Activated CD8-positive, alpha-beta memory T cell treated with anti-CD3 and anti-CD28 coated beads, Interleukin-2, amount 10 ng/mL, durations not matched to agents 7 days and 5 days (primary cell): ENCODE measurements around the gene CCDC93. TPM values are rescaled to one million over a fixed set of nuclear protein-coding genes. Genes with fewer than 3 reads are reported as not detected.
A peak's percentile ranks its signal among the peaks of the same experiment; 100 is the strongest.

Experiments used
- ATAC-seq: fragments of 150-1000 bp; cut with Tn5 transposase; one replicate; pipeline ENCODE4 v1.10.0; 2021; ENCODE audit warnings: moderate library complexity
- CTCF ChIA-PET: fragments of 350-600 bp; sonication (Branson Sonifier 250); formaldehyde crosslinking; loops from one replicate; lab custom pipeline; 2021; ENCODE audit warnings: antibody characterized with exemption; lab: Charles Lee
- DNase-seq: peaks from one replicate; pipeline ENCODE4 v3.0.0-alpha.2; 2020
- H3K27ac Mint-ChIP-seq: one replicate; pipeline ENCODE4 v1.8.0; 2021; ENCODE audit warnings: mild to moderate bottlenecking, mixed read lengths
- H3K27me3 Mint-ChIP-seq: one replicate; pipeline ENCODE4 v1.8.0; 2021; ENCODE audit warnings: mixed read lengths
- H3K36me3 Mint-ChIP-seq: one replicate; pipeline ENCODE4 v1.8.0; 2021; ENCODE audit warnings: mild to moderate bottlenecking, mixed read lengths
- H3K4me1 Mint-ChIP-seq: one replicate; pipeline ENCODE4 v1.8.0; 2021; ENCODE audit warnings: mixed read lengths
- H3K4me3 Mint-ChIP-seq: one replicate; pipeline ENCODE4 v1.8.0; 2021; ENCODE audit warnings: mild to moderate bottlenecking, moderate library complexity, mixed read lengths
- H3K9me3 Mint-ChIP-seq: one replicate; pipeline ENCODE4 v1.8.0; 2022; ENCODE audit warnings: low read depth, mixed read lengths
- total RNA-seq, 2 experiments: library from RNA; stranded (reverse); gene quantifications; one replicate each; pipeline ENCODE4 v1.2.3, GENCODE V29; 2021

CCDC93 gene
- total RNA-seq, 2 experiments from 2014 or later = 36.9 to 42.0 TPM

DNA sequence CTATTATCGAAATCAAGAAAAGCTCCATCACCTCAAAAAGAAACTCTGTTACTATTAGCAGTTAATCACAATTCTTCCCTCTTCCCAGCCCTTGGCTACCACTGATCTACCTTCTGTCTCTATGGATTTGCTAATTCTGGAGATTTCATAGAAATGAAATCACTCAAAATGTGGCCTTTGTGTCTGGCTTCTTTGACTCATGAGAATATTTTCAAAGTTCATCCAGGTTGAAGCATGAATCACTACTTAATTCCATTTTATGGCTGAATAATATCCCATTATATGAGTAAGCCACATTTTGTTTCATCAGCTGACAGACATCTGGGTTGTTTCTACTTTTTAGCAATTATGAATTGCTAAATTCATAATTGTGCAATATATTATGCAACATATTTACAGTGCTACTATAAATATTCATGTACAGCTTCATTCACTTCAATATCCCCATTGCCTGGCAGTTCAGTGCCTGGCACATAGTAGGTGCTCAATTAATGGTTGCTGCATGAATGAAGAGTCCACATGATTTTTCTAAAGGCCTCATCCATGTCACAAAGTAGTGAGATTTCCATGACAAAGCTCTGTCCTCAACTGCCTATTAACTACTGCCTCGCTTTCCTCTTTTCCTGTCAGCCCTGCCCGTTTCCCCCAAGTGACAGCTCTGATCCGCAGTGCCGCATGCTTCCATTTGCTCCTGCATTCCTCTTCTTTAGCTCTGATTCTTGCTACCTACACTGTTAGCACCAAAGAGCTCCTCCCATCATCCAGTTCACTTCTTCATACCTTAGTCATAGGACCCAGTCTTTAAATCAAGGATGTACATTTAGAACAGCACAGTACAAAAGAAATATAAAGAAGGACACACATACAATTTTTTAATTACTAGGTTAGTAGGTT lies 32.8 kb downstream of the CCDC93 start:
- ATAC-seq (no peak), DNase-seq (no peak)
- CTCF ChIA-PET = interaction anchor here (1.3 kb wide), 1 partner anchor 22 kb away, joined by 4 read pairs; no protein-coding TSS in a partner anchor
- Mint-ChIP-seq H3K27me3 (no peaks in the 10 kb centered on the region), H3K36me3 (peaks cover 27% of the 10 kb centered on the region), H3K27ac (no peak overlapping the region), H3K4me1 (no peaks in the 10 kb centered on the region), H3K9me3 (no peaks in the 10 kb centered on the region), H3K4me3 (no peak overlapping the region)

DNA sequence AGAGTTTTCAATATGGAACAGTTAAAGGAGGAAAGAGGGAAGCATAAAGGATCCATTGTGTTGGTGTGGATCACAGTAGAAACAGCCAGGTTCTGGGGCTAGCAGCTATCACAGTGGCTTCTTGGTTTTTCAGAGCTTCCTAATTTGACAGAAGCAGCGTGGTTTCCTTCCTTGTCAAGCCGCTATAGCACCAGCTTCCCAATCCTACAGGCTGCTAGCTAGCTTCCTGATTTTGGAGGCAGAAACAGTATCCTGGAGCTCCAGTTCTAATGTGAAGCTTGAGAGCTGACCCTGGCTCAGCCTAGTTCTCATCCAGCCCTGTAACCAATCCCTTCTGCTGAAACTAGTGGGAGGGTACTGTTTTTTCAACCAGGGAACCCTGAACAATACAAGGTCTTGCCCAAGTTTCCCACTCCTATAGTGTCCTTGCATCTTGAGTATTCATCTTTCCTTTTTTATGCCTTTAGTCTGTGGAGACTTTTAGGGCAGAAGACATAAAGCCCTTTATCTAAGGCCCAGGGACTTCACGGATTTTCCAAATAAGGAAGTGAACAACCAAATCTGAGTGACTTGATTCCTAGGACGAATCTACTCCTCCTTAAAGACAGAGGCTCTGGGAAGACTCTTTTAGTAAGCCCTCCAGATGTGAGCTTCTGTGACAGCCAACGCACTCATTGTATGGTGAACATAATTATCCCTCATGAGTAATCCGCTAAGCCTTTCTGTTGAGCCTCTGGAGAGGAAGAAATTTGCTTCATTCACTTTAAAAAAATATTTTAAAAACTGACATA lies 33.8 kb downstream of the CCDC93 start:
- peaks cover 25% of the 10 kb centered on the region for H3K36me3 Mint-ChIP-seq
- no peak for ATAC-seq

GRCh38 chr2:117977696-117978095 lies 36.2 kb downstream of the CCDC93 start:
- Mint-ChIP-seq H3K27me3 (no peaks in the 10 kb centered on the region), H3K4me3 (no peak overlapping the region), H3K9me3 (no peaks in the 10 kb centered on the region), H3K36me3 (peaks cover 22% of the 10 kb centered on the region), H3K4me1 (no peaks in the 10 kb centered on the region), H3K27ac (peak overlapping the region; percentile 28)
- ATAC-seq (no peak), DNase-seq (no peak)
- CTCF ChIA-PET = interaction anchor here (1.2 kb wide), 2 partner anchors 26 to 163 kb away, joined by 3 to 4 read pairs; partner anchors contain the start of gene DDX18

More for the DNA sequence above, 33.8 kb downstream of the CCDC93 start:
- Mint-ChIP-seq H3K4me1 (no peaks in the 10 kb centered on the region), H3K27me3 (no peaks in the 10 kb centered on the region), H3K27ac (no peak overlapping the region), H3K4me3 (no peak overlapping the region), H3K9me3 (no peaks in the 10 kb centered on the region)
- DNase-seq = no peak
- CTCF ChIA-PET = interaction anchor here (1.3 kb wide), 1 partner anchor 23 kb away, joined by 4 read pairs; no protein-coding TSS in a partner anchor

DNA sequence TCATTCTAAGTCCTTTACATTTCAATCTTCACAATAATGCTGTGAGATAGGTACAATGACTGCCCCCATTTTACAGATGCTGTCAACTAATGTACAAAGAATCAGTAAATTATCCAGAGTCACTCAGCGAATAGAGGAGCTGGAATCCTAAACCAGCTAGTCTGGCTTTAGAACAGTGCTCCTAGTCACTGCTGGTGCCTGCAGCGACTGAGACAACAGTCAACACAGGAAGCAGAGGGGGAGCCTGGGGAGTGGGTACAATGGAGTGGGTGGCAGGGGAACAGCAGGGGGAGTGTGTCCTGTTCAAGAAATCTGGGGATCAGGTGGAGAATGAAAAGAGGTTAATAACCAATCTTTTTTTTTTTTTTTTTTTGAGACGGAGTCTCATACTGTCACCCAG lies 37.3 kb downstream of the CCDC93 start:
- H3K27me3 Mint-ChIP-seq = no peaks in the 10 kb centered on the region
- no peaks in the 10 kb centered on the region for H3K9me3 Mint-ChIP-seq
- H3K27ac Mint-ChIP-seq = no peak overlapping the region
- no peak for DNase-seq
- ATAC-seq = no peak
- CTCF ChIA-PET = interaction anchor here (1.4 kb wide), 1 partner anchor 27 kb away, joined by 3 read pairs; no protein-coding TSS in a partner anchor
- no peak overlapping the region for H3K4me3 Mint-ChIP-seq
- H3K36me3 Mint-ChIP-seq = peaks cover 29% of the 10 kb centered on the region
- H3K4me1 Mint-ChIP-seq = no peaks in the 10 kb centered on the region

DNA sequence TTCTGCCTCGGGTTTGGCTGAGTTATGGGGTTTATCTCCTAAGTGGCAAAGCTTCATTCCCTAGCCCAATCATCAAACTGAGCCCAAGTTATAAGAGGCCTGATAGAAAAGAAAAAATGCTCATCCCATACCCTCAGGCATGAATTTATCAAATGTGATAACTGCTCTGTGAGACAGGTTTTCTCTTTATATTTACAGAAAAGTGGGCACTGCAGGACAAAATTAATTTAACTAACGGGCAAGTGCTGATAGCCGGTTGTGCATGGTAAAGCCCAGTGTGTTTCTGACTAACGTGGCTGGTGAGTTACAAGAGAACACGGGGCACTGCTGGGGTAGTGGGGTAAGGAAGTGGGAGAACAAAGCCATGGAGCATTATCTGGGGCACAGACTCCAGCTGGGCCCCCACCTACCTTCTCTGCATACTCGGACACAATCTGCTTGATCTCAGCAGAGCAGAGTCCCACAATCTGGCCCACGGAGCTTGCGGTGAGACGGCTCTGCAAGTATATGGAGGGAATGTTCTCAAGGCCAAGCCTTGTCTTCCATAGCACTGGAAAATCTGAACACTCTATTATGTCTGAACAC lies 40.3 kb downstream of the CCDC93 start:
- Mint-ChIP-seq H3K27ac (no peak overlapping the region), H3K4me1 (no peaks in the 10 kb centered on the region), H3K27me3 (no peaks in the 10 kb centered on the region), H3K9me3 (no peaks in the 10 kb centered on the region), H3K4me3 (no peak overlapping the region), H3K36me3 (peaks cover 39% of the 10 kb centered on the region)
- ATAC-seq = no peak
- DNase-seq = no peak
- CTCF ChIA-PET = no interaction called here

DNA sequence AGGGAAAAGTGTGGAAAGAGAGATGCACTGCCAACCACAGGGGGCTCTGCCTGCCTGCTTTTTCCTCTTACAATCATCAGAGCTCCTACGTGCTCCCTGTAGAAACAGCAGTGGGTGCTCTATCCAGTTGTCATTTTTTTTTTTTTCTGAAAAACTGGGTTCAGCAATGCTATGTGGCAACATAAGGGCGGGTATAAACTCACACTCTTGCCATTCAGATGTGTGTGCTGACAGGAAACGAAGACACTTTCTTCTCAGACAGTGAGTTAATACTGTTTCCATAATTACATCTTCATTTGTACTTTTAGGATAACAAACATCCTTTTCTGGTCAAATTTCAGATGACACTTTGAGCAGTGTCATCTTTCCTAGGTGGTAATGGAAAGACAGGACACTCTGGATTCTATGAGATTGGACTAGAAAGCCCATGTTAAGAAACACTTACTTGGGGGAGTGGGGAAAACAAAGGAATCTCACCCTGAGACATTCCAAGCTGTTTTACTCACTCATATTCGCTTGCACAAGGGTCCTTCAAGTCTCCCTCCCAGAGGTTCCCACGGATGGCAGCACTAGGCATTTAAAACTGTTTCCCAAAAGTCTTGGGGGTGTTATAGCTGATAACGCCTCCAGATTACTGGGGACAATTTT lies 41.3 kb downstream of the CCDC93 start:
- Mint-ChIP-seq H3K4me3 (no peak overlapping the region), H3K4me1 (peaks cover under 1% of the 10 kb centered on the region), H3K9me3 (no peaks in the 10 kb centered on the region), H3K27ac (no peak overlapping the region), H3K36me3 (peaks cover 46% of the 10 kb centered on the region), H3K27me3 (no peaks in the 10 kb centered on the region)
- ATAC-seq = no peak
- CTCF ChIA-PET = interaction anchor here (2.3 kb wide), 1 partner anchor 31 kb away, joined by 9 read pairs; no protein-coding TSS in a partner anchor
- no peak for DNase-seq

GRCh38 chr2:117968722-117969121 lies 45.1 kb downstream of the CCDC93 start:
- CTCF ChIA-PET = interaction anchor here (1.1 to 1.5 kb wide), 2 partner anchors 34 kb away, joined by 3 to 6 read pairs; no protein-coding TSS in a partner anchor
- peaks cover 45% of the 10 kb centered on the region for H3K36me3 Mint-ChIP-seq
- no peak overlapping the region for H3K4me3 Mint-ChIP-seq
- no peaks in the 10 kb centered on the region for H3K27me3 Mint-ChIP-seq
- DNase-seq (no peak), ATAC-seq (no peak)
- H3K9me3 Mint-ChIP-seq = no peaks in the 10 kb centered on the region
- peaks cover 2% of the 10 kb centered on the region for H3K4me1 Mint-ChIP-seq
- H3K27ac Mint-ChIP-seq = no peak overlapping the region

- no peaks in the 10 kb centered on the region for H3K27me3 Mint-ChIP-seq
- H3K4me1 Mint-ChIP-seq = peaks cover 2% of the 10 kb centered on the region
- H3K36me3 Mint-ChIP-seq = peaks cover 43% of the 10 kb centered on the region
- CTCF ChIA-PET = interaction anchor here (1.1 kb wide), 1 partner anchor 35 kb away, joined by 3 read pairs; no protein-coding TSS in a partner anchor
- H3K4me3 Mint-ChIP-seq = no peak overlapping the region
- DNase-seq (no peak), ATAC-seq (no peak)
- no peak overlapping the region for H3K27ac Mint-ChIP-seq
- H3K9me3 Mint-ChIP-seq = no peaks in the 10 kb centered on the region
These were observed 45.7 kb downstream of the CCDC93 start for GRCh38 chr2:117967977-117968718.

GRCh38 chr2:117963446-117963845 lies 50.4 kb downstream of the CCDC93 start:
- Mint-ChIP-seq H3K27ac (no peak overlapping the region), H3K4me1 (peaks cover 2% of the 10 kb centered on the region), H3K4me3 (no peak overlapping the region), H3K27me3 (no peaks in the 10 kb centered on the region), H3K9me3 (no peaks in the 10 kb centered on the region), H3K36me3 (peaks cover 25% of the 10 kb centered on the region)
- CTCF ChIA-PET = no interaction called here
- ATAC-seq = no peak
- no peak for DNase-seq

- H3K36me3 Mint-ChIP-seq = peaks cover 35% of the 10 kb centered on the region
- no peaks in the 10 kb centered on the region for H3K4me1 Mint-ChIP-seq
- no peaks in the 10 kb centered on the region for H3K9me3 Mint-ChIP-seq
- DNase-seq = no peak
- no peak overlapping the region for H3K4me3 Mint-ChIP-seq
- H3K27ac Mint-ChIP-seq = no peak overlapping the region
- CTCF ChIA-PET = interaction anchor here (1.4 kb wide), 1 partner anchor 42 kb away, joined by 3 read pairs; no protein-coding TSS in a partner anchor
- H3K27me3 Mint-ChIP-seq = no peaks in the 10 kb centered on the region
- no peak for ATAC-seq
These were observed 52.7 kb downstream of the CCDC93 start for GRCh38 chr2:117961201-117961600.

DNA sequence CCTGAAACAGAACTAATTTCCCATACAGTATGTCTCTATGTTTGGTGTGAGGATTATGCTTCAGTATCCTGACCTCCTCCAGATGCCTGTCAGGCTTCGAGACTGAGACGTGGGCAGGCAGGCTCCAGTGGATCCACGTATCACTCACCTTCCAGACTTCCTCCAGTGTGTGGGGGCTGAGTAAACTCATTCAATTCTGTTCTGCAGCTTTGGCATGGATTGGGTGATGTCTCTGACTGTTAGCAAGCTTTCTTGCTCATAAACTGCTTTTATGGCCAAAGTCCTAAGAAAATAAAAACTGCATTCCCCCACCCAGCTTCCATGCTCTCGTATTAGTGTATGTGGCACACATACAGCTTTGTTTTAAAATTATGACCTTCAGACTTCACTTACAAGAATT lies 53.6 kb downstream of the CCDC93 start:
- Mint-ChIP-seq H3K27me3 (no peaks in the 10 kb centered on the region), H3K4me3 (no peak overlapping the region), H3K4me1 (no peaks in the 10 kb centered on the region), H3K9me3 (no peaks in the 10 kb centered on the region), H3K27ac (no peak overlapping the region), H3K36me3 (peaks cover 35% of the 10 kb centered on the region)
- DNase-seq = no peak
- no peak for ATAC-seq
- CTCF ChIA-PET = interaction anchor here (1.4 kb wide), 1 partner anchor 43 kb away, joined by 3 read pairs; no protein-coding TSS in a partner anchor

GRCh38 chr2:117958186-117958585 lies 55.7 kb downstream of the CCDC93 start:
- ATAC-seq = no peak
- Mint-ChIP-seq H3K27me3 (no peaks in the 10 kb centered on the region), H3K4me1 (no peaks in the 10 kb centered on the region), H3K9me3 (no peaks in the 10 kb centered on the region), H3K4me3 (no peak overlapping the region), H3K36me3 (peaks cover 40% of the 10 kb centered on the region), H3K27ac (no peak overlapping the region)
- CTCF ChIA-PET = interaction anchor here (1.4 kb wide), 1 partner anchor 45 kb away, joined by 3 read pairs; no protein-coding TSS in a partner anchor
- no peak for DNase-seq
